ENCODE results near the gene LDAH. TPM values are rescaled to one million over a fixed set of nuclear protein-coding genes. Genes with fewer than 3 reads are reported as not detected.

Gene LDAH
- polyA plus RNA-seq, 1 experiment, result 10.0 TPM

DNA sequence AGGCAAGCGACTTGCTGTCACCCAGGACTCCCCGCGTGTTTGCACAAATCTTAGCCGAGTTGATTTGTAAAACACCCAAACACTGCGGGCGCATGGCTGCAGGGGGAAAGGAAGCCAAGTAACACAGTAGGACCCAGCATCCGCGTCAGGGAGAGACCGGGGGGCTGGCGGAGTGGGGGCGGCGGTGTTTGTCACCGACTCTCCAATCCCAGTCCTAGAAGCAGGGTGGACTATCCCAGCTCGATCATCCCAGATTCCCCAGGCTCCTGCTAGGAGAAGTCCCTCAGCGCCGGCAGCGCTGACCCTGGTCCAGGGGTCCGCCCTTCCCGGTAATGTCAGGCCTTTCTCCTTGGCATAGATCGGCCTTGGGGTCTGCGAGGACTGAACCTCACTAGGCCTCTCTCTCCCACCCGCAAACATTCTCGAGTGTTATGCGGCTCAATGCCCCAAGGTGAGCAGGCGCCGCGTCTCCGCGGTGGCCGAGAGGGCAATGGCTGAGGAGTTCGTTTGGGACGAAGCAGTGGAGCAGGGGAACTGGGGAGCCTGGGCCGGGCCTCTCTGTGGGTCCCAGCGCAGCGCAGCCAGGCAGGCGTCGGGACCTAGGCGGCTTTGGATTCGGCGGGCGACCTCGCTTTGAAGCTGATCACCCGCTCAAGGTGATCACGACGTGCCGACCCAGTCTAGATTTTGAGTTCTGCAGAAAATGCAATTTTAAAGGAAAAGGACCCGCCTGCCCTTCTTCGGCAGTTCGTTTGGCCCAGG lies 157.5 kb downstream of the LDAH start:
- POLR2A ChIA-PET, result no interaction called here
- Histone ChIP-seq H3K36me3 (ENCODE audit: control insufficient read depth, insufficient read depth, low read length) (no peaks in the 10 kb centered on the region), H3K4me3 (ENCODE audit: low read depth, low read length) (no peak overlapping the region; the same call in 1 of the 2 replicates), H3K27me3 (ENCODE audit: control insufficient read depth, insufficient read depth, low read length) (peaks cover 39% of the 10 kb centered on the region)
- CTCF ChIA-PET, result interaction anchor here (1.2 to 11.3 kb wide), 5 partner anchors 10 to 296 kb away, joined by 3 to 221 read pairs (median 123); partner anchors contain the start of gene HS1BP3
- TF ChIP-seq CTCF (IDR thresholded peaks at IDR 0.05; ENCODE audit: insufficient read depth, low read depth, low read length), result no peak
- DNase-seq (ENCODE audit: low read depth), result no peak

DNA sequence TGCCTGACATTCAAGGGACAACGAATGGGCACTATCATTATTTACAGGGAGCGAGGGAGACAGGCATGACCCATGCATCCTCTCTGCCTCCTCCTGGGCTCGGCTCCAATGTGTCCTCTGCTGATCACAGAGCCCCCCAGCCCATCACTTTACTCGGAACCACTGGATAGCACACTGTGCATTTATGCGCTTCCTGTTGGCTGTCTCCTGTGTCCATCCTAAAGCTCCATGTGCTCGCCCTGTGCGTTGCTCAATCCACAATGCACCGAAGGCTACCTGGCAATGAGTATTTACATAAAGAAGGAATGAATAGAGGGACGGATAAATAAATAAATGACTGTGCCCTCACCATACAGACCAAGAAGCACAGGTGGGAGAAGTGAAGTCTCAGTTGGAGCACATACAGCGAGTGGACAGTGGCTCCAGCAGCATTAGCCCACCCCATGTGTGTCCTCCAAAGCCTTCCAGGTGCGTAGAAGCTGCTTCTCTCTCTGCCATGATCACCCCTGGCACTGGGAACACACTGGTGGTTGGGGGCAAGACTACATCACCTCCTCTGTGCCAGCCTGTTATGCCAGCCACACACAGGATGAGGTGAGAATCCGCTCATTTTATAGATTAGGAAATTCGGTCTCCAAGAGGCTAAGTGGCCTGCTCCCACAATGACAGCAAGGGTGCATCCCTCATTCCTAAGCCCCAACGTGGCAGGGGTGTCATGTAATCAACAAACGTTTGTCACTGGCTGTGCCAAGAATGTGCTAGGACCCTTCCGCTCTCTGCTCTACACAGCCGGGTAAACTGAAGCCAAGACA lies 158.3 kb downstream of the LDAH start:
- peaks cover 39% of the 10 kb centered on the region for H3K27me3 ChIP-seq (ENCODE audit: control insufficient read depth, insufficient read depth, low read length)
- POLR2A ChIA-PET, result no interaction called here
- CTCF ChIA-PET, result interaction anchor here (9.8 to 11.3 kb wide), 3 partner anchors 11 to 297 kb away, joined by 123 to 221 read pairs (median 126); partner anchors contain the start of gene HS1BP3
- no peak for TF ChIP-seq CTCF (IDR thresholded peaks at IDR 0.05; ENCODE audit: insufficient read depth, low read depth, low read length)
- DNase-seq (ENCODE audit: low read depth), result no peak
- no peak overlapping the region for H3K4me3 ChIP-seq (ENCODE audit: low read depth, low read length)
- H3K36me3 ChIP-seq (ENCODE audit: control insufficient read depth, insufficient read depth, low read length), result no peaks in the 10 kb centered on the region

DNA sequence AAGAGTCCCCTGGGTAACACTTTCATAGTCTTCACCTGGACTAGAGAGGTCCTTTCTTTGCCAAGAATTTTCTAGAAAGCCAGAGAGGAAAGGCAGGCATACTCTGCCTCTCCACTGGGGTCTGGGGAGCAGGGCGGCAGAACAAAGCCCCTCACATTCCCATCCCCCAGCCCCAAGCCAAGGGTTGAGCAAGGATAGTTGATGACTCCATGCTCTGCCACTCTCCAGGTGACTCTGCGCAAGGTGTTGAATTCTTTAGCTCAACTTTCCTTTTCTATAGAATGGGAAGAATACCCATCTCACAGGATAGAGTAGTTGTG lies 158.9 kb downstream of the LDAH start:
- CTCF ChIA-PET, result interaction anchor here (9.8 to 11.3 kb wide), 3 partner anchors 12 to 298 kb away, joined by 123 to 221 read pairs (median 126); partner anchors contain the start of gene HS1BP3

DNA sequence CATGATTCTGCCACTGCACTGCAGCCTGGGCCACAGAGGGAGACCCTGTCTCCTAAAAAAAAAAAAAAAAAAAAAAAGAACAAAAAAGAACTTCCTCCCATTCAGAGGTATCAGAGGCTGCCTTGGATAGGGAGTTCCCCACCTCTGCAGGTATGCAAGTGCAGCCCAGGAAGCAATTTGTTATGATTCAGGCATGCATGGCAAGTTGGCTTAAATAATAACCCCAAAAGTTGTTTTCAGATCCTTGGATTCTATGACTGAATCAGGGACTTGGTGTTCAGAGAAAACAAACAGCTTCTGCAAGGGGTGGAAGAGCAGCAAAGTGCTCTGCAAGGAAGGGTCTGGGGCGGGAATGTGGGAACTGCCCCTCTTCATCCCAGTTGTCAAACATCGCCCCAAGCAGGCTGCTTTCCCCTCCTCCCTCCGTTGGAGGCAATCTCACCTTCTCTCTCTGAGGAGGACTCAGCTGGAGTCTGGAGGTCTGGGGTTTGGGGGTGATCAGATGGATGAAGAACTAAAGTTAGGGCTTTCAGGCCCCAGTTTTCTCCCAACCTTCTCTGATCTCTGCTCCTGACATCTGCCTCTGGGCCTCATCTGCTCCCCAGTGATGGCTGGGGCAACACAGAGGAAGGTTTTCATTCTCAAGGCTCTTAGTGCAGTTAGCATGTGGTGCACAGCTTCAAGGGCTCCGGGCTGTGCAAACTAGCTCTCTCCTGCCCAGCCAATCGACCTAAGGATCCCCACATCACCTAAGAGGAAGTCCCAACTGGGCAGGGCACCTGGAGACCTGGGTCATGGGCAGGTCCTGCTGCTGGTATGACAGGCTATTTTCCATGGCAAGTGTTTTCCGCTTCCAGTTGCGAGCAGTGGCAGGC lies 159.5 kb downstream of the LDAH start:
- no peaks in the 10 kb centered on the region for H3K36me3 ChIP-seq (ENCODE audit: control insufficient read depth, insufficient read depth, low read length)
- POLR2A ChIA-PET, result no interaction called here

More for the DNA sequence above, 158.9 kb downstream of the LDAH start:
- POLR2A ChIA-PET, result no interaction called here
- Histone ChIP-seq H3K36me3 (ENCODE audit: control insufficient read depth, insufficient read depth, low read length) (no peaks in the 10 kb centered on the region), H3K4me3 (ENCODE audit: low read depth, low read length) (no peak overlapping the region), H3K27me3 (ENCODE audit: control insufficient read depth, insufficient read depth, low read length) (peaks cover 40% of the 10 kb centered on the region)
- no peak for TF ChIP-seq CTCF (IDR thresholded peaks at IDR 0.05; ENCODE audit: insufficient read depth, low read depth, low read length)
- DNase-seq (ENCODE audit: low read depth), result no peak

More for the DNA sequence above, 159.5 kb downstream of the LDAH start:
- no peak for TF ChIP-seq CTCF (IDR thresholded peaks at IDR 0.05; ENCODE audit: insufficient read depth, low read depth, low read length)
- peaks cover 40% of the 10 kb centered on the region for H3K27me3 ChIP-seq (ENCODE audit: control insufficient read depth, insufficient read depth, low read length)
- DNase-seq (ENCODE audit: low read depth), result no peak
- CTCF ChIA-PET, result interaction anchor here (0.9 to 11.3 kb wide), 5 partner anchors 11 to 454 kb away, joined by 3 to 221 read pairs (median 123); partner anchors contain the start of gene HS1BP3
- H3K4me3 ChIP-seq (ENCODE audit: low read depth, low read length), result no peak overlapping the region
